GM19035 (cell line): Measurements from ENCODE around the gene INSM1.

Experiments
- ATAC-seq: cut with Tn5 transposase; IDR thresholded peaks from one replicate; pipeline ENCODE4 v1.9.1; 2021; ENCODE audit not compliant: unreplicated experiment

The INSM1 gene

DNA sequence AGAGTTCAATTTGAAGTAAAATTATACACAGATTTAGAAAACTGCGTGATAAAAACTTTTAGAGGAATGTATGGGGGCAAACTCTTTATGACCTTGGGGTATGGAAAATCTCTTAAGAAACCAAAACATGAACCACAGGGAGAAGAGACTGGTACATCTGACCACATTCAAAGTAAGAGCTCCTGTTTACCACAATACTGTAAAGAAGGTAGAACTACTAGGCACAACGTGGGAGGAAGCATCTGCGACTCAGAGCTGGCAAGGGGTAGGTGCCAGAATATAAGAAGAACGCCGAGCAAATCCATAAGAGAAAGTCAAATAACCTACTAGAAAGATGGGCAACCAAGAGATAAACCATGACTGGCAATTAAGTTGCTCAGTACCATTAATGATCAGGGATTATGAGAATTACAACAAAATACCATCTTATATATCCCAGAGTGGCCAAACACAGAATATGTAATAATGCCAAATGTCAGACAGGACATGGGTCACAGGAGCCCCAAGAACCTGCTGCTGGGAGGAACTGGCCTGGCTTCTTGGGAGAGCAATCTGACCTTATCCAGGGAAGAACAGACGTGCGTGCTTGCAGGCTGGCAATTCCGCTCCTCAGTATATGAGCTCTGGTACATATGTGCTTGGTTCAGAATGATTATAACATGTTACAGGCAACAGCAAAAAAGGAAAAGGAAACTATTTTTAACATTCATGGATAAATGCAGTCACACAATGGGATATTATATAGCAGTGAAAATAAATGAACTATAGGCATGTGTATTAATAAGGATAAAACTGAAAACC is 50.2 kb downstream of the INSM1 start:
- ATAC-seq = no peak
